AG04449 (cell line): ENCODE results near the gene ARPC2.

Experiments
- CTCF ChIA-PET: fragments of 350-600 bp; formaldehyde crosslinking; extraction: SDS; loops from one replicate; lab custom pipeline; 2021; ENCODE audit warnings: antibody characterized with exemption; lab: Yijun Ruan, JAX
- POLR2A ChIA-PET: fragments of 400-600, 350-600 bp; formaldehyde crosslinking; extraction: SDS; loops from one replicate; lab custom pipeline; 2020; ENCODE audit warnings: antibody characterized with exemption, inconsistent platforms; lab: Yijun Ruan, JAX
- DNase-seq: peaks from one replicate; pipeline ENCODE4 v3.0.0-alpha.2; 2010; ENCODE audit warnings: low read depth, low spot score
- H3K4me3 ChIP-seq: 2 replicates; pipeline ENCODE4 v1.5.1; 2011; ENCODE audit warnings: low read depth, mild to moderate bottlenecking, control low read depth, low read length
- TF ChIP-seq, protein P1 (sequence below): IDR thresholded peaks from one replicate; pipeline ENCODE4 v1.5.1; 2011; ENCODE audit warnings: mild to moderate bottlenecking, moderate library complexity, low read length, control low read depth, inconsistent platforms; ENCODE audit not compliant: insufficient read depth; ENCODE audit errors: missing control alignments

Gene ARPC2

DNA sequence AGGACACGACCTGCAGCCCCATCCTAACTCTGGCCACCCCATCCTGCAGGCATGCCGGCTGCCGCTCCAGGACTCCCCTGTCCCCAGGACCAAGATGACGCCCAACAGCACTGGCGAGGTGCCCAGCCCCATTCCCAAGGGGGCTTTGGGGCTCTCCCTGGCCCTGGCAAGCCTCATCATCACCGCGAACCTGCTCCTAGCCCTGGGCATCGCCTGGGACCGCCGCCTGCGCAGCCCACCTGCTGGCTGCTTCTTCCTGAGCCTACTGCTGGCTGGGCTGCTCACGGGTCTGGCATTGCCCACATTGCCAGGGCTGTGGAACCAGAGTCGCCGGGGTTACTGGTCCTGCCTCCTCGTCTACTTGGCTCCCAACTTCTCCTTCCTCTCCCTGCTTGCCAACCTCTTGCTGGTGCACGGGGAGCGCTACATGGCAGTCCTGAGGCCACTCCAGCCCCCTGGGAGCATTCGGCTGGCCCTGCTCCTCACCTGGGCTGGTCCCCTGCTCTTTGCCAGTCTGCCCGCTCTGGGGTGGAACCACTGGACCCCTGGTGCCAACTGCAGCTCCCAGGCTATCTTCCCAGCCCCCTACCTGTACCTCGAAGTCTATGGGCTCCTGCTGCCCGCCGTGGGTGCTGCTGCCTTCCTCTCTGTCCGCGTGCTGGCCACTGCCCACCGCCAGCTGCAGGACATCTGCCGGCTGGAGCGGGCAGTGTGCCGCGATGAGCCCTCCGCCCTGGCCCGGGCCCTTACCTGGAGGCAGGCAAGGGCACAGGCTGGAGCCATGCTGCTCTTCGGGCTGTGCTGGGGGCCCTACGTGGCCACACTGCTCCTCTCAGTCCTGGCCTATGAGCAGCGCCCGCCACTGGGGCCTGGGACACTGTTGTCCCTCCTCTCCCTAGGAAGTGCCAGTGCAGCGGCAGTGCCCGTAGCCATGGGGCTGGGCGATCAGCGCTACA lies 45.9 kb downstream of the ARPC2 start:
- POLR2A ChIA-PET: interaction anchor here (0.9 kb wide), 1 partner anchor 33 kb away, joined by 3 read pairs; no protein-coding TSS in a partner anchor
- CTCF ChIA-PET: interaction anchor here (0.7 to 1.9 kb wide), 4 partner anchors 10 to 41 kb away, joined by 3 to 7 read pairs (median 4); no protein-coding TSS in a partner anchor

DNA sequence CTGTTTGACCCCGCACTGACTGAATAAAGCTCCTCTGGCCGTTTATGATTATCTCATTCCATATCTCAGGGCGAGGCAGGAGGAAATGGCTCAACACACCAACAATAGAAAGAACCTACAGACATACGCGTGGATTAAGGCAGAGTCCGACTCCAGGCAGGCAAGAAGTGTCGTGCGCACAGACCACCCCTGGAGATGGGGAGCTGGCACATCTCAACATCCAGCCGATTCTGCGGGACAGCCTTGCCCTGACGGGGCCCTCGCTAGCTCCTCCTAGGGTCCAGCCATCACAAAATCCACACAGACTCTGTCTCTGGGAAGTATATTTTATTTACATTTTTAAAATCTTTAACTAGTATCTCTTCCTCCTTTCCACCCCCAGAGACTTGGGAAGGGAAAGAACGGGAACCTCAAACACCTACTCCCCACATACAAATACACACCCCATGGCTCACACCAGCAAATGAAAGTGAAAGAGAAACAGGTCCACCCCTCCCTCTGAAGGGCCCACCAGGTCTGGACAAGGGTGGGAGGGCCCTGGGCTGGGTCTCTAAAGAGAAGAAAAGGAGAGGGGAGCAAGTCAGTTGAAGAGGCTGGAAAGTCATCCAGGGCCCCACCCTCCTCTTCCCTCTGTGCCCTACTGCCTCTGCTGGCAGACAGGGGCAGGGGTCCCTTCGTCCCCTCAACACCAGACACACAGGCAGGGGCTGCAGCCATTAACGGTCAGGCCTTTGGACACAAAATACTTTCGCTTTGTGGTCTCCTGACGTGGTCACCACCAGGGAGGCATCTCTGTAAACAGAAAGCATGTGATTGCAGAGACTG lies 47.0 kb downstream of the ARPC2 start:
- CTCF ChIA-PET: interaction anchor here (1.0 to 1.2 kb wide), 2 partner anchors 10 to 11 kb away, joined by 3 to 4 read pairs; no protein-coding TSS in a partner anchor

More for the DNA sequence above, 45.9 kb downstream of the ARPC2 start:
- H3K4me3 ChIP-seq: no peak overlapping the region
- DNase-seq: no peak
- TF ChIP-seq, protein P1, sequence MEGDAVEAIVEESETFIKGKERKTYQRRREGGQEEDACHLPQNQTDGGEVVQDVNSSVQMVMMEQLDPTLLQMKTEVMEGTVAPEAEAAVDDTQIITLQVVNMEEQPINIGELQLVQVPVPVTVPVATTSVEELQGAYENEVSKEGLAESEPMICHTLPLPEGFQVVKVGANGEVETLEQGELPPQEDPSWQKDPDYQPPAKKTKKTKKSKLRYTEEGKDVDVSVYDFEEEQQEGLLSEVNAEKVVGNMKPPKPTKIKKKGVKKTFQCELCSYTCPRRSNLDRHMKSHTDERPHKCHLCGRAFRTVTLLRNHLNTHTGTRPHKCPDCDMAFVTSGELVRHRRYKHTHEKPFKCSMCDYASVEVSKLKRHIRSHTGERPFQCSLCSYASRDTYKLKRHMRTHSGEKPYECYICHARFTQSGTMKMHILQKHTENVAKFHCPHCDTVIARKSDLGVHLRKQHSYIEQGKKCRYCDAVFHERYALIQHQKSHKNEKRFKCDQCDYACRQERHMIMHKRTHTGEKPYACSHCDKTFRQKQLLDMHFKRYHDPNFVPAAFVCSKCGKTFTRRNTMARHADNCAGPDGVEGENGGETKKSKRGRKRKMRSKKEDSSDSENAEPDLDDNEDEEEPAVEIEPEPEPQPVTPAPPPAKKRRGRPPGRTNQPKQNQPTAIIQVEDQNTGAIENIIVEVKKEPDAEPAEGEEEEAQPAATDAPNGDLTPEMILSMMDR: no peak

DNA sequence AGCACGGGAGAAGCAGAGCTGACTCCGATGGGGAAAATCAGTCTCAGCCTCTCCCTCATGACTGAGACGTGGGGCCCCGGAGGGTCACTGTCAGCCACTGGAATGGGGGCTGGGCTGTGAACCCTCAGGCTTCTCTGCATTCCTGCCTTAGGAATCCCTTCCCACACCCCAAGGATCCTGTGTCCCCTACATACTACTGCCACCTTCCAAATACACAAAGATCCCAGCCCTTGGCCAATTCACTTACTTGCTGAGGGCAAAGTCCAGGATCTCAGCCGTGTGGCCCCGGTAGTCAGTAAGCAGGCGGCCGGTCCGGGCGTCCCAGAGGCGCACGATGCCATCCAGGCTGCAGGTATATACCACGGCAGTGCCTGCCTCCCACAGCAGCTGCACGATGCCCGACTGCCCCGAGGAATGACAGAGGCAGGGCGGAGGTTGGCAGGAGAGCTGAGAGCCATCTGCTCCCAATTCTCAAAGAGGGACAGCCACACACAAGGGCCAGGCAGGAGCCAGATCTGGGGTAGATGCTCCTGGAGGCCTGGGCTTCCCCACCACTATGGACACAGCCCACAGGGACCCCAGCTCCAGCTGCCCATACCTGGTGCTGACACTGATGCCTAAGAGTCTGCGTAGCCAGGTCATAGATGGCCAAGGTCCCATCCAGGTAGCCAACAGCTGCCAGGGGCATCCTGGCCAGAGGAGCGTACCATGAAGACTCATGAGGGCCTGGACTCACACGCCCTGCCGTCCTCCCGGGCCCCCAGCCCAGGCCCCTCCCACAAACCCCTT lies 48.0 kb downstream of the ARPC2 start:
- ChIA-PET CTCF (interaction anchor here (1.7 kb wide), 1 partner anchor 10 kb away, joined by 4 read pairs; no protein-coding TSS in a partner anchor), POLR2A (no interaction called here)
- no peak overlapping the region for H3K4me3 ChIP-seq
- TF ChIP-seq, protein P1: no peak
- DNase-seq: no peak

More for the DNA sequence above, 47.0 kb downstream of the ARPC2 start:
- no peak overlapping the region for H3K4me3 ChIP-seq
- POLR2A ChIA-PET: interaction anchor here (0.6 to 0.9 kb wide), 2 partner anchors 34 to 586 kb away, joined by 3 read pairs; no protein-coding TSS in a partner anchor
- TF ChIP-seq, protein P1: no peak
- DNase-seq: no peak

DNA sequence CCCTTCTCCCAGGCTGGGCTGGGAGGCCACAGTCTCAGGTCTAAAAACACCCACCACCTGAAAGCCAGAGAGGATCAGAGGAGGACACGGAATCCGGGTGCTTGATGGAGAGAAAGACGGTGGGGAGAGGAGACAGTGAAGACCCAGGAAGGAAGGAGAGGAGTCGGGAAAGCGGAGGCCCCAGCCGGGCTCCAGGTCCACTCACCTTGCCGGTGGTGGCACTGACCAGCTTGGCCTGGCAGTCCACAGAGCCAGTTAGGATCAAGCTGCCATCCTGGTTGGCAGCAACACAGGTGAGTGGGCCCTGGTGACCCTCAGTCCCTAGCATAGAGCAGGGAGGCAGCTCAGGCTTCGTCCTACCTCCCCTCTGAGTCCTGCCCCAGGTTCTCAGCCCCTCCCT lies 48.6 kb downstream of the ARPC2 start:
- DNase-seq: no peak
- POLR2A ChIA-PET: no interaction called here
- H3K4me3 ChIP-seq: no peak overlapping the region
- TF ChIP-seq, protein P1: no peak
- CTCF ChIA-PET: interaction anchor here (1.7 to 2.7 kb wide), 2 partner anchors 8 to 11 kb away, joined by 4 to 18 read pairs; no protein-coding TSS in a partner anchor

DNA sequence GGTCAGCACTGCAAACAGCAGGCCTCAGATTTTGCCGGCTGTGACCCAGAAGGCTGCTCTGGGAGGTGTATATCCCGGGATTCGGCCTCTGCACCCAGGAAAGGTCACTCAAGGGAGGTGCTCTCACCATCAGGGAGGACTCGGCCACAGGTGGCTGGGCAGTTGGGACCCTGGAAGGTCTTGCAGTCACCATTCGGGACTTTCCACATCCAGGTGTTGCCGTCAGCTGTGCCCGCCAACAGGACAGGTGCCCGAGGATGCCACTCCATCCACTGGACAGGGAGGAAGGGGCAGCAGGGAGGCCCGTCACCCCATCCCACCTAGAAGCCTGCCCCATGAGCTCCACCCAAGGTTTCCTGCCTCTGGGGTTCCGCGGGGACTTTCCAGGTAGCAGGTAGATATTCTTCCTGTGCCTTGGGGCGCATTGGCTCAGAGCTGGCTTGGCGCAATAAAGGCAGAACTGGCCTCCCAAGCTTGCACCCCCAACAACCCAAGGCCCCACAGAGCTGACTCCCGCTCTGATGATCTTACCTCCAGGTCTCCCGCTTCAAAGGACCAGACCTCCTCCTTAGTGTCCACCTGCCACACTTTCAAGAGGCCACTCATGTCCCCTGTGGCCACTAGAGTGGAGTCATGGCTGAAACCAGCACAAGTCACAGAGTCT lies 49.5 kb downstream of the ARPC2 start:
- ChIA-PET POLR2A (no interaction called here), CTCF (interaction anchor here (1.7 to 2.7 kb wide), 2 partner anchors 9 to 12 kb away, joined by 4 to 18 read pairs; no protein-coding TSS in a partner anchor)

More for the DNA sequence above, 49.5 kb downstream of the ARPC2 start:
- TF ChIP-seq, protein P1: no peak
- no peak overlapping the region for H3K4me3 ChIP-seq
- no peak for DNase-seq
